Adrenal gland (tissue), 12 donors: ENCODE results near the gene ICA1. TPM values are rescaled to one million over a fixed set of nuclear protein-coding genes. Genes with fewer than 3 reads are reported as not detected.
"Not testable (repeated sequence)": the region's sequence is repeated elsewhere in the genome, so short reads cannot be mapped to it uniquely, and the experiment has no call there.

ENCODE experiments used
- DNase-seq, 7 donors: peaks; one replicate each; pipeline ENCODE4 v3.0.0-alpha.2; 2019 to 2020
- H3K27ac ChIP-seq, 5 donors: fragments of 200-600 bp; sonication (generic) in 4 of 5; 1 replicate in 3 of 5; 2 replicates in 2 of 5; pipeline versions ENCODE4 v1.5.1 to v1.8.0; 2016 to 2020; ENCODE audit warnings: mild to moderate bottlenecking in 1 of 5
- H3K27me3 ChIP-seq: fragments of 200-600 bp; 2 replicates; pipeline ENCODE4 v1.8.0; 2021
- H3K36me3 ChIP-seq, 2 donors: fragments of 200-600 bp; replicated peaks in 1 of 2; 1 replicate in 1 of 2; 2 replicates in 1 of 2; pipeline versions ENCODE4 v1.5.1 to v1.8.0; 2018 to 2022
- H3K4me1 ChIP-seq, 2 donors: fragments of 200-600 bp; replicated peaks in 1 of 2; 1 replicate in 1 of 2; 2 replicates in 1 of 2; pipeline versions ENCODE4 v1.5.1 to v1.8.0; 2018 to 2021
- H3K4me3 ChIP-seq, 4 donors: fragments of 200-600 bp; sonication (generic) in 3 of 4; one replicate each; pipeline ENCODE4 v1.5.1; 2016 to 2018
- H3K9me3 ChIP-seq, 3 donors: fragments of 200-600 bp; sonication (generic) in 1 of 3; replicated peaks in 1 of 3; 1 replicate in 2 of 3; 2 replicates in 1 of 3; pipeline versions ENCODE4 v1.5.1 to v1.8.0; 2016 to 2021
- POLR2A ChIP-seq, 2 donors: fragments of 450-650 bp; IDR thresholded peaks; one replicate each; pipeline ENCODE4 v1.6.1; 2017; ENCODE audit warnings: antibody characterized with exemption in 2 of 2, mild to moderate bottlenecking in 2 of 2, moderate library complexity in 1 of 2
- WGBS, 4 donors: extraction: QIAGEN DNeasy Blood & Tissue Kit in 2 of 4; methylation state at CpG; one replicate each; pipeline versions ENCODE4 v1.1.5 to v1.1.7; 2013 to 2017; 5-methylcytosine and 5-hydroxymethylcytosine counted together
- intact Hi-C, 2 donors: fragments of 100-400 bp; cut with DNase I; formaldehyde crosslinking; loops; one replicate each; pipeline versions ENCODE4 v1.14.1 to v1.15.0; 2022 to 2023
- polyA plus RNA-seq, 3 donors: library from polyadenylated mRNA; stranded (reverse); fragments of 200-250 nt in 2 of 3; fragments of 350-450 nt in 1 of 3; fragmentation: Illumina TruSeq in 1 of 3; extraction: RNeasy Lipid Tissue Mini Kit (QIAGEN cat#74804) in 1 of 3; gene quantifications; one replicate each; pipeline ENCODE4 v1.2.3, GENCODE V29; 2013 to 2014
- total RNA-seq, 9 donors: library from RNA; depleted of rRNA in 4 of 9; stranded (reverse); fragments of >200 nt in 4 of 9; fragments of 120-200 nt in 1 of 9; fragmentation: NEBNext Ultra II Directional in 1 of 9; extraction: Animal tissue kit (Norgen Biotek cat#: 25700) in 1 of 9; gene quantifications; one replicate each; pipeline versions ENCODE4 v1.1.0 to v1.2.4, GENCODE V29; 2013 to 2023
- TF ChIP-seq, protein P1 (sequence below), 6 experiments: fragments of 450-650 bp in 4 of 6; fragments of 200-600 bp in 2 of 6; sonication (generic) in 1 of 6; IDR thresholded peaks; 1 replicate in 5 of 6; 2 replicates in 1 of 6; pipeline versions ENCODE4 v1.5.1 to v1.8.0; 2016 to 2021; ENCODE audit warnings: antibody characterized with exemption in 6 of 6, mild to moderate bottlenecking in 2 of 6, moderate library complexity in 1 of 6
- donor health status: healthy with polysubstance abuse.
- donor health status: Bipolar disorder and iron deficiency.
- donor health status: DM: yes; HTN: yes; CAD: no.
- donor health status: DM: no; HTN: no; CAD: no.
- donor health status: DM: no; HTN: no; CAD: no.
- donor health status: DM: yes; HTN: yes; CAD: no.

The ICA1 gene
- total and polyA plus RNA-seq, 12 donors: 5.0 to 16.1 (median 8.4) TPM; not detected in 1

GRCh38 chr7:8103282-8103681 is 158.7 kb downstream of the ICA1 start:
- Histone ChIP-seq H3K27ac (no peak overlapping the region), H3K4me3 (no peak overlapping the region), H3K4me1 (no peaks in the 10 kb centered on the region), H3K9me3 (no peaks in the 10 kb centered on the region), H3K27me3 (no peaks in the 10 kb centered on the region), H3K36me3 (no peaks in the 10 kb centered on the region)
- TF ChIP-seq POLR2A (IDR thresholded peaks at IDR 0.05): no peak
- TF ChIP-seq, protein P1, sequence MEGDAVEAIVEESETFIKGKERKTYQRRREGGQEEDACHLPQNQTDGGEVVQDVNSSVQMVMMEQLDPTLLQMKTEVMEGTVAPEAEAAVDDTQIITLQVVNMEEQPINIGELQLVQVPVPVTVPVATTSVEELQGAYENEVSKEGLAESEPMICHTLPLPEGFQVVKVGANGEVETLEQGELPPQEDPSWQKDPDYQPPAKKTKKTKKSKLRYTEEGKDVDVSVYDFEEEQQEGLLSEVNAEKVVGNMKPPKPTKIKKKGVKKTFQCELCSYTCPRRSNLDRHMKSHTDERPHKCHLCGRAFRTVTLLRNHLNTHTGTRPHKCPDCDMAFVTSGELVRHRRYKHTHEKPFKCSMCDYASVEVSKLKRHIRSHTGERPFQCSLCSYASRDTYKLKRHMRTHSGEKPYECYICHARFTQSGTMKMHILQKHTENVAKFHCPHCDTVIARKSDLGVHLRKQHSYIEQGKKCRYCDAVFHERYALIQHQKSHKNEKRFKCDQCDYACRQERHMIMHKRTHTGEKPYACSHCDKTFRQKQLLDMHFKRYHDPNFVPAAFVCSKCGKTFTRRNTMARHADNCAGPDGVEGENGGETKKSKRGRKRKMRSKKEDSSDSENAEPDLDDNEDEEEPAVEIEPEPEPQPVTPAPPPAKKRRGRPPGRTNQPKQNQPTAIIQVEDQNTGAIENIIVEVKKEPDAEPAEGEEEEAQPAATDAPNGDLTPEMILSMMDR (IDR thresholded peaks at IDR 0.05): no peak
- no peak for DNase-seq
- intact Hi-C loops: no loop called here
- whole genome bisulfite sequencing, 4 donors: 79 to 84% (median 83%) methylated on average over 9 of the region's 9 CpGs

GRCh38 chr7:8101292-8101691 is 160.7 kb downstream of the ICA1 start:
- DNase-seq, H3K27me3 ChIP-seq, intact Hi-C loops, H3K9me3 ChIP-seq, H3K4me3 ChIP-seq, H3K27ac ChIP-seq, H3K36me3 ChIP-seq, H3K4me1 ChIP-seq: not testable (repeated sequence)
- 88 to 94% (median 92%) methylated on average over 4 of the region's 4 CpGs for WGBS, 4 donors

DNA sequence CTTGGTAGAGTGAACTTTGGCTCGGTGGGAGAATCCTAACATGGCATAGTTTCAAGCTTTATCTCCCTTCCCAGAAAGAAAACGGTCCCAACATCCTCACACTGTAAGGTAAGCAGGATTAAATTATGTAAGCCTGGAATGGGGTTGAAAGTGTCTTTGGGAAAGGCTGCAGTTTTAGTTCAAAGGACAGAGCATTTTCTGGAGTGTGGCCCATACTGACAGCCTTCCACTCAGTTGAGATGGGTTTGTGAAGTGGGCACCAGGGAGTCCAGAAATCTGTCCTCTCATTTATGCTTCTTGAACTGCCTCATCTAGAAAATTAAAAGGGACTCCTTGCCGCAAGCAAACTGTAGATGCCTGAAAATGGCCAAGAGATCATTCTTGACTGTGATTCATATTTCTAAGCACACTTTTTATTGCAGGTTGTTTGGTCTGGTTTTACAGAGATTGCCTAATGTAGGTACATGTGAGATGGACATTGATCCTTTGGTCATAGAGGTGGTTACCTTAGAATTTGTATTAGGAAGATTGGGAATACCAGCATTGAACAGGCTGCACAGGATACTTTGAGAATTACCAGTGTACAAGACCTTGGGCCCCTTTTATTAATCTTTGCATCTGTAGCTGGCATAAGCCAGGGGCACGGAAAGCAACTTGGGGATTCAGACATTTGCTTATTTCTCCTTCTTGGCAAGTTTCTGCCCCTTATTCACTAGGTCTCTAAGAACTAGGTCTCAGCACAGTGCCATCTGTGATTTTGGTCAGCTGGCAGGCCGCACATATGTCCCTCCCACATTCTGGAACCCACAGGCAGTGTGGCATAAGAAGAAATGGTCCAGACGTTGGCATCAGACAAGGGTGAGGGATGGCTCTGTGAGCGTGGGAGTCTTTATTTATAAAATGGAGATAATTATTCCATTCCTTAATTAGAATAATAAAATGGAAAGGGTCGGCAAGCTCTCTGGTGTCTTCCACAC is 167.5 kb downstream of the ICA1 start:
- no peak for DNase-seq
- H3K36me3 ChIP-seq: no peaks in the 10 kb centered on the region
- 86 to 93% (median 91%) methylated on average over 8 of the region's 8 CpGs for WGBS, 4 donors
- H3K4me1 ChIP-seq: no peaks in the 10 kb centered on the region
- TF ChIP-seq POLR2A (IDR thresholded peaks at IDR 0.05): no peak
- TF ChIP-seq, protein P1 (IDR thresholded peaks at IDR 0.05): no peak
- intact Hi-C loops: no loop called here
- no peaks in the 10 kb centered on the region for H3K27me3 ChIP-seq
- H3K4me3 ChIP-seq: no peak overlapping the region
- H3K9me3 ChIP-seq: no peaks in the 10 kb centered on the region
- no peak overlapping the region for H3K27ac ChIP-seq

DNA sequence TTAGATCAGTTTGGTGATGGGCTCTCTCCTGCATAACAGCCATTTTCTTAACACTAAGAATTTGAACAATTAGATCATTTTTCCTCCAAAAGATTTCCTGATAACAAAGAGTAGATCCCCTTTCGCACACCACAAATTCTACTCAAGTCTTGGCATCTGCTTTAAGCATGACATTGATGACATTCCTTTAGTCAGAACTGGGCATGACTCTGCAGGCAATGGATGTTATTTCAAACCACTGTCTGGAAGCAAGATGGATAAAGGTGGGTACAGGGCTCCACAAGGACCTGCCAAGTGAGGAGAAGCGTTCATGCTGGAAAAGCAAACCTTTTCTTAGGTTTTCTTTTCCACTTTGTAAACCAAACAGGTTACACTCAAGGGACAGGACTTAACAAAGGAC is 169.8 kb downstream of the ICA1 start:
- no peaks in the 10 kb centered on the region for H3K27me3 ChIP-seq
- H3K4me1 ChIP-seq: no peaks in the 10 kb centered on the region
- no peak overlapping the region for H3K4me3 ChIP-seq
- no peak for DNase-seq
- no peaks in the 10 kb centered on the region for H3K36me3 ChIP-seq
- WGBS, 4 donors: 92 to 97% (median 94%) methylated on average over 2 of the region's 2 CpGs
- TF ChIP-seq POLR2A (IDR thresholded peaks at IDR 0.05): no peak
- TF ChIP-seq, protein P1 (IDR thresholded peaks at IDR 0.05): no peak
- intact Hi-C loops: no loop called here
- H3K27ac ChIP-seq: no peak overlapping the region
- H3K9me3 ChIP-seq: no peaks in the 10 kb centered on the region
